Measurements from ENCODE around the gene SNAPC2. TPM values are rescaled to one million over a fixed set of nuclear protein-coding genes. Genes with fewer than 3 reads are reported as not detected.
A peak's percentile ranks its signal among the peaks of the same experiment; 100 is the strongest.

SNAPC2 gene
- total and polyA plus RNA-seq, 2 of the 13 experiments (the other 11 are each of a cell fraction or from before 2014, with no cell fraction given), result 10.2 to 12.7 TPM

GRCh38 chr19:7897292-7897691, 22.8 kb upstream of the SNAPC2 start (continued):
- TF ChIP-seq ZNF3 (CRISPR knock-in tag; IDR thresholded peaks at IDR 0.05) (no peak), SP4 (CRISPR knock-in tag; IDR thresholded peaks at IDR 0.05) (peak; percentile 59; the same call in 1 of the 2 replicates), ZNF746 (CRISPR knock-in tag; IDR thresholded peaks at IDR 0.05) (no peak), ZNF205 (CRISPR knock-in tag; IDR thresholded peaks at IDR 0.05) (no peak; the same call in 1 of the 2 replicates), AGO2 (optimal IDR thresholded peaks at IDR 0.05; ENCODE audit: low read depth, low read length) (no peak), ZNF615 (CRISPR knock-in tag; IDR thresholded peaks at IDR 0.05; ENCODE audit: borderline replicate concordance) (no peak), MXD1 (CRISPR knock-in tag; IDR thresholded peaks at IDR 0.05) (no peak), PHB2 (IDR thresholded peaks at IDR 0.05; ENCODE audit: partially characterized antibody) (no peak), MTA3 (CRISPR knock-in tag; IDR thresholded peaks at IDR 0.05) (no peak), MLLT10 (CRISPR knock-in tag; IDR thresholded peaks at IDR 0.05) (no peak), ZFP62 (CRISPR knock-in tag; IDR thresholded peaks at IDR 0.05) (no peak), KDM1A (CRISPR knock-in tag; IDR thresholded peaks at IDR 0.05) (no peak), FIP1L1 (IDR thresholded peaks at IDR 0.05; ENCODE audit: borderline replicate concordance, insufficient read depth, low read depth, low read length) (no peak), ATF3 (CRISPR knock-in tag; IDR thresholded peaks at IDR 0.05) (no peak), RFX5 (IDR thresholded peaks at IDR 0.05; ENCODE audit: low read depth, low read length) (no peak), ZNF282 (IDR thresholded peaks at IDR 0.05; ENCODE audit: partially characterized antibody) (no peak), TBX3 (IDR thresholded peaks at IDR 0.05; ENCODE audit: borderline replicate concordance) (no peak), REL (CRISPR knock-in tag; conservative IDR thresholded peaks at IDR 0.05) (no peak), ZNF34 (CRISPR knock-in tag; IDR thresholded peaks at IDR 0.05; ENCODE audit: borderline replicate concordance) (no peak), DZIP1 (CRISPR knock-in tag; IDR thresholded peaks at IDR 0.05) (no peak), U2AF2 (IDR thresholded peaks at IDR 0.05; ENCODE audit: low read depth, low read length) (no peak), ATF5 (CRISPR knock-in tag; IDR thresholded peaks at IDR 0.05; ENCODE audit: low read depth) (no peak), CTCF (CRISPR knock-in tag; IDR thresholded peaks at IDR 0.05) (no peak; the same call in 1 of the 2 replicates), ZNF546 (CRISPR knock-in tag; conservative IDR thresholded peaks at IDR 0.05) (no peak), FOSL1 (CRISPR knock-in tag; IDR thresholded peaks at IDR 0.05; ENCODE audit: borderline replicate concordance) (no peak), ZNF260 (CRISPR knock-in tag; IDR thresholded peaks at IDR 0.05; ENCODE audit: borderline replicate concordance, low read depth) (no peak), ZNF331 (CRISPR knock-in tag; IDR thresholded peaks at IDR 0.05) (peak; percentile 66; the same call in 1 of the 2 replicates)
